ENCODE data around the gene OSBPL2.

- TF ChIP-seq ZNF26 (tag by site-specific recombination; IDR thresholded peaks at IDR 0.05) (no peak), GLIS1 (tag by site-specific recombination; IDR thresholded peaks at IDR 0.05) (no peak), ZNF629 (tag by site-specific recombination; IDR thresholded peaks at IDR 0.05) (no peak), ZNF561 (tag by site-specific recombination; IDR thresholded peaks at IDR 0.05; ENCODE audit: borderline replicate concordance) (no peak), ZNF266 (tag by site-specific recombination; IDR thresholded peaks at IDR 0.05; ENCODE audit: low read depth) (no peak), ZNF239 (tag by site-specific recombination; IDR thresholded peaks at IDR 0.05) (no peak), ZNF48 (tag by site-specific recombination; IDR thresholded peaks at IDR 0.05) (no peak), ZNF76 (tag by site-specific recombination; IDR thresholded peaks at IDR 0.05; ENCODE audit: borderline replicate concordance, low read depth) (no peak), ZNF248 (tag by site-specific recombination; IDR thresholded peaks at IDR 0.05) (no peak)
- TF ChIP-seq, protein P1, sequence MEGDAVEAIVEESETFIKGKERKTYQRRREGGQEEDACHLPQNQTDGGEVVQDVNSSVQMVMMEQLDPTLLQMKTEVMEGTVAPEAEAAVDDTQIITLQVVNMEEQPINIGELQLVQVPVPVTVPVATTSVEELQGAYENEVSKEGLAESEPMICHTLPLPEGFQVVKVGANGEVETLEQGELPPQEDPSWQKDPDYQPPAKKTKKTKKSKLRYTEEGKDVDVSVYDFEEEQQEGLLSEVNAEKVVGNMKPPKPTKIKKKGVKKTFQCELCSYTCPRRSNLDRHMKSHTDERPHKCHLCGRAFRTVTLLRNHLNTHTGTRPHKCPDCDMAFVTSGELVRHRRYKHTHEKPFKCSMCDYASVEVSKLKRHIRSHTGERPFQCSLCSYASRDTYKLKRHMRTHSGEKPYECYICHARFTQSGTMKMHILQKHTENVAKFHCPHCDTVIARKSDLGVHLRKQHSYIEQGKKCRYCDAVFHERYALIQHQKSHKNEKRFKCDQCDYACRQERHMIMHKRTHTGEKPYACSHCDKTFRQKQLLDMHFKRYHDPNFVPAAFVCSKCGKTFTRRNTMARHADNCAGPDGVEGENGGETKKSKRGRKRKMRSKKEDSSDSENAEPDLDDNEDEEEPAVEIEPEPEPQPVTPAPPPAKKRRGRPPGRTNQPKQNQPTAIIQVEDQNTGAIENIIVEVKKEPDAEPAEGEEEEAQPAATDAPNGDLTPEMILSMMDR (tag by site-specific recombination; IDR thresholded peaks at IDR 0.05): no peak
Measured at GRCh38 chr20:62242176-62242575, 3.9 kb downstream of the OSBPL2 start.

Measured in HEK293 (cell line).